Fibroblast of lung (primary cell): ENCODE data around the gene DDAH1. TPM values are rescaled to one million over a fixed set of nuclear protein-coding genes. Genes with fewer than 3 reads are reported as not detected.

Source experiments
- DNase-seq, 2 donors: peaks; one replicate each; pipeline versions ENCODE4 v3.0.0 to v3.0.0-alpha.2; 2010; ENCODE audit warnings: low read depth in 2 of 2
- H2AFZ ChIP-seq: 2 replicates; pipeline ENCODE4 v1.5.1; 2012; ENCODE audit warnings: low read length, control low read depth, inconsistent platforms
- H3K27ac ChIP-seq: 2 replicates; pipeline ENCODE4 v1.5.1; 2011; ENCODE audit warnings: low read length, control low read depth; ENCODE audit not compliant: insufficient read depth
- H3K27me3 ChIP-seq: 2 replicates; pipeline ENCODE4 v1.5.1; 2011; ENCODE audit warnings: mild to moderate bottlenecking, low read length; ENCODE audit not compliant: control insufficient read depth, insufficient read depth
- H3K36me3 ChIP-seq: 2 replicates; pipeline ENCODE4 v1.5.1; 2011; ENCODE audit warnings: low read length; ENCODE audit not compliant: control insufficient read depth, insufficient read depth
- H3K4me1 ChIP-seq: 2 replicates; pipeline ENCODE4 v1.5.1; 2011; ENCODE audit warnings: low read length; ENCODE audit not compliant: control insufficient read depth, insufficient read depth; ENCODE audit errors: extremely low read depth
- H3K4me2 ChIP-seq: 2 replicates; pipeline ENCODE4 v1.5.1; 2011; ENCODE audit warnings: low read length, control low read depth; ENCODE audit not compliant: insufficient read depth; ENCODE audit errors: extremely low read depth
- H3K4me3 ChIP-seq, 4 experiments: fragments of 200-600 bp in 1 of 4; sonication (generic) in 1 of 4; replicated peaks in 1 of 4; 2 replicates each; pipeline ENCODE4 v1.5.1; 2011 to 2016; ENCODE audit warnings: low read length in 4 of 4, low read depth in 3 of 4, mild to moderate bottlenecking in 3 of 4, control low read depth in 2 of 4, inconsistent platforms in 1 of 4, mixed read lengths in 1 of 4; ENCODE audit not compliant: insufficient read depth in 1 of 4; ENCODE audit errors: control extremely low read depth in 1 of 4
- H3K79me2 ChIP-seq: 2 replicates; pipeline ENCODE4 v1.5.1; 2012; ENCODE audit warnings: mild to moderate bottlenecking, low read length, inconsistent platforms; ENCODE audit not compliant: control insufficient read depth, insufficient read depth
- H3K9ac ChIP-seq: 2 replicates; pipeline ENCODE4 v1.5.1; 2011; ENCODE audit warnings: mild to moderate bottlenecking, low read length, control low read depth; ENCODE audit not compliant: insufficient read depth
- H3K9me3 ChIP-seq: 2 replicates; pipeline ENCODE4 v1.5.1; 2012; ENCODE audit warnings: low read depth, low read length; ENCODE audit not compliant: control insufficient read depth, insufficient read depth
- H4K20me1 ChIP-seq: 2 replicates; pipeline ENCODE4 v1.5.1; 2011; ENCODE audit warnings: low read length; ENCODE audit not compliant: control insufficient read depth, insufficient read depth; ENCODE audit errors: extremely low read depth
- CTCF ChIP-seq, 2 donors: IDR thresholded peaks in 1 of 2; conservative IDR thresholded peaks in 1 of 2; 1 replicate in 1 of 2; 2 replicates in 1 of 2; pipeline ENCODE4 v1.5.1; 2011 to 2012; ENCODE audit warnings: low read length in 2 of 2, control low read depth in 1 of 2, inconsistent platforms in 1 of 2, low read depth in 1 of 2, mild to moderate bottlenecking in 1 of 2
- EZH2 ChIP-seq: IDR thresholded peaks from 2 replicates; pipeline ENCODE4 v1.5.1; 2012; ENCODE audit warnings: low read length, control low read depth, mild to moderate bottlenecking; ENCODE audit errors: missing control alignments
- polyA plus RNA-seq, 2 donors: library from polyadenylated mRNA; depleted of rRNA in 1 of 2; stranded (reverse) in 1 of 2; unstranded in 1 of 2; fragments of >200 nt; gene quantifications; 2 replicates each; pipeline ENCODE4 v1.2.1, GENCODE V29; 2011 to 2012; ENCODE audit warnings: missing spikeins in 1 of 2
- total RNA-seq: library from RNA; depleted of rRNA; stranded (reverse); fragments of >200 nt; gene quantifications from 2 replicates; pipeline ENCODE4 v1.2.1, GENCODE V29; 2014

Gene DDAH1
- total and polyA plus RNA-seq, 2 donors (not counting 1 experiment from before 2014, with no cell fraction given): 50.0 to 218 TPM

- TF ChIP-seq EZH2: no peak
- no peak for TF ChIP-seq CTCF (conservative IDR thresholded peaks at IDR 0.05 in 1 of 2, IDR thresholded peaks at IDR 0.05 in 1 of 2; ENCODE audit: low read depth in 1 of 2, low read length in 2 of 2)
- H3K4me1 ChIP-seq: peaks cover 6% of the 10 kb centered on the region
- H3K27me3 ChIP-seq: no peaks in the 10 kb centered on the region
Measured at GRCh38 chr1:85467036-85467435, 2.1 kb upstream of the DDAH1 start.

GRCh38 chr1:85465786-85466134, 801 bp upstream of the DDAH1 start:
- Histone ChIP-seq H3K9me3 (no peaks in the 10 kb centered on the region), H3K27ac (peak overlapping the region; percentile 89), H3K27me3 (no peaks in the 10 kb centered on the region), H4K20me1 (no peaks in the 10 kb centered on the region), H3K36me3 (peaks cover 2% of the 10 kb centered on the region), H3K4me3 (peak overlapping the region in 3 of 4 experiments; percentile 74 to 91 (median 82)), H3K4me1 (peaks cover 6% of the 10 kb centered on the region), H2AFZ (no peak overlapping the region), H3K79me2 (peaks cover 45% of the 10 kb centered on the region), H3K9ac (peak overlapping the region; percentile 92), H3K4me2 (peak overlapping the region; percentile 98)
- DNase-seq: peak; percentile 27 to 37
- TF ChIP-seq CTCF (conservative IDR thresholded peaks at IDR 0.05 in 1 of 2, IDR thresholded peaks at IDR 0.05 in 1 of 2; ENCODE audit: low read depth in 1 of 2, low read length in 2 of 2) (no peak), EZH2 (no peak)

More at GRCh38 chr1:85467036-85467435, 2.1 kb upstream of the DDAH1 start:
- no peaks in the 10 kb centered on the region for H4K20me1 ChIP-seq
- H3K4me2 ChIP-seq: no peak overlapping the region
- no peak overlapping the region for H3K27ac ChIP-seq
- no peak for DNase-seq
- H3K9me3 ChIP-seq: no peaks in the 10 kb centered on the region
- H3K4me3 ChIP-seq: no peak overlapping the region
- no peak overlapping the region for H2AFZ ChIP-seq
- peaks cover 2% of the 10 kb centered on the region for H3K36me3 ChIP-seq
- peaks cover 33% of the 10 kb centered on the region for H3K79me2 ChIP-seq
- no peak overlapping the region for H3K9ac ChIP-seq

- Histone ChIP-seq H3K79me2 (peaks cover 56% of the 10 kb centered on the region), H3K4me3 (peak overlapping the region; percentile 82 to 95 (median 86)), H4K20me1 (no peaks in the 10 kb centered on the region), H3K9me3 (no peaks in the 10 kb centered on the region), H3K27ac (peak overlapping the region; percentile 89), H3K36me3 (peaks cover 2% of the 10 kb centered on the region), H3K4me1 (peaks cover 6% of the 10 kb centered on the region), H3K9ac (peak overlapping the region; percentile 92), H2AFZ (peak overlapping the region; percentile 34), H3K4me2 (peak overlapping the region; percentile 93), H3K27me3 (no peaks in the 10 kb centered on the region)
- TF ChIP-seq EZH2 (no peak), CTCF (conservative IDR thresholded peaks at IDR 0.05 in 1 of 2, IDR thresholded peaks at IDR 0.05 in 1 of 2; ENCODE audit: low read depth in 1 of 2, low read length in 2 of 2) (no peak)
- DNase-seq: peak; percentile 59 to 85
Measured at GRCh38 chr1:85464497-85465098, 361 bp downstream of the DDAH1 start.
